Keratinocyte (primary cell): ENCODE measurements around the gene OR6K2. TPM values are rescaled to one million over a fixed set of nuclear protein-coding genes. Genes with fewer than 3 reads are reported as not detected.
"Not testable (repeated sequence)": the region's sequence is repeated elsewhere in the genome, so short reads cannot be mapped to it uniquely, and the experiment has no call there.

Experiments used
- DNase-seq: peaks from one replicate; pipeline ENCODE4 v3.0.0-alpha.2; 2011; ENCODE audit warnings: low read depth, missing footprints, low spot score
- FAIRE-seq: peaks from 2 replicates; lab custom pipeline; 2011; peaks lifted over from hg19 to GRCh38; lab: Jason Lieb, UNC
- H2AFZ ChIP-seq: 2 replicates; pipeline ENCODE4 v1.6.0; 2012; ENCODE audit warnings: low read length, control low read depth, inconsistent platforms; ENCODE audit not compliant: control insufficient read depth
- H3K27ac ChIP-seq: 2 replicates; pipeline ENCODE4 v1.5.1; 2011; ENCODE audit warnings: low read length; ENCODE audit not compliant: control insufficient read depth, insufficient read depth
- H3K27me3 ChIP-seq: 3 replicates; pipeline ENCODE4 v1.6.0; 2011; ENCODE audit warnings: low read length; ENCODE audit not compliant: control insufficient read depth, insufficient read depth; ENCODE audit errors: extremely low read depth
- H3K36me3 ChIP-seq, 2 experiments: 2 replicates in 1 of 2; 3 replicates in 1 of 2; pipeline ENCODE4 v1.5.1; 2011; ENCODE audit warnings: low read length in 2 of 2, mild to moderate bottlenecking in 1 of 2; ENCODE audit not compliant: control insufficient read depth in 2 of 2, insufficient read depth in 2 of 2; ENCODE audit errors: extremely low read depth in 1 of 2
- H3K4me1 ChIP-seq: 3 replicates; pipeline ENCODE4 v1.5.1; 2011; ENCODE audit warnings: low read length; ENCODE audit not compliant: control insufficient read depth, insufficient read depth; ENCODE audit errors: extremely low read depth
- H3K4me2 ChIP-seq: 3 replicates; pipeline ENCODE4 v1.6.0; 2011; ENCODE audit warnings: low read depth, low read length; ENCODE audit not compliant: control insufficient read depth, insufficient read depth; ENCODE audit errors: extremely low read depth
- H3K4me3 ChIP-seq, 3 experiments: fragments of 200-600 bp in 1 of 3; sonication (generic) in 1 of 3; 2 replicates in 2 of 3; 3 replicates in 1 of 3; pipeline ENCODE4 v1.5.1; 2011 to 2016; ENCODE audit warnings: low read length in 3 of 3, mild to moderate bottlenecking in 3 of 3, control low read depth in 2 of 3, inconsistent platforms in 1 of 3, low read depth in 1 of 3, mixed read lengths in 1 of 3, mixed run types in 1 of 3, moderate library complexity in 1 of 3; ENCODE audit not compliant: control insufficient read depth in 2 of 3, insufficient read depth in 2 of 3; ENCODE audit errors: extremely low read depth in 1 of 3
- H3K79me2 ChIP-seq: 2 replicates; pipeline ENCODE4 v1.6.0; 2012; ENCODE audit warnings: low read length; ENCODE audit not compliant: control insufficient read depth, insufficient read depth
- H3K9ac ChIP-seq: 3 replicates; pipeline ENCODE4 v1.6.0; 2011; ENCODE audit warnings: low read length; ENCODE audit not compliant: control insufficient read depth, insufficient read depth; ENCODE audit errors: extremely low read depth
- H3K9me1 ChIP-seq: 3 replicates; pipeline ENCODE4 v1.6.0; 2011; ENCODE audit warnings: low read length; ENCODE audit not compliant: control insufficient read depth, insufficient read depth; ENCODE audit errors: extremely low read depth
- H3K9me3 ChIP-seq: 2 replicates; pipeline ENCODE4 v1.5.1; 2012; ENCODE audit warnings: low read depth, low read length; ENCODE audit not compliant: control insufficient read depth
- H4K20me1 ChIP-seq: 3 replicates; pipeline ENCODE4 v1.6.0; 2011; ENCODE audit warnings: low read length; ENCODE audit not compliant: control insufficient read depth, insufficient read depth; ENCODE audit errors: extremely low read depth
- EZH2 ChIP-seq: IDR thresholded peaks from one replicate; pipeline ENCODE4 v1.6.1; 2012; ENCODE audit warnings: inconsistent platforms, mild to moderate bottlenecking, low read length, moderate library complexity
- dilution Hi-C: fragments of 300-500 bp; cut with MboI; formaldehyde crosslinking; loops from one replicate; pipeline ENCODE4 v1.7.0; 2020; ENCODE audit warnings: low sequenced_read_pairs; ENCODE audit not compliant: extremely low pct_ligation_motif_present
- polyA plus RNA-seq, 5 experiments: library from polyadenylated mRNA; depleted of rRNA in 3 of 5; stranded (reverse) in 3 of 5; stranded (forward) in 1 of 5; unstranded in 1 of 5; fragments of >200 nt; gene quantifications; 1 replicate in 1 of 5; 2 replicates in 3 of 5; 3 replicates in 1 of 5; pipeline versions ENCODE4 v1.2.1 to v1.2.3, GENCODE V29; 2011 to 2012; ENCODE audit warnings: missing spikeins in 2 of 5, low read depth in 1 of 5, low replicate concordance in 1 of 5
- TF ChIP-seq, protein P1 (sequence below), 3 experiments: IDR thresholded peaks in 1 of 3; conservative IDR thresholded peaks in 1 of 3; optimal IDR thresholded peaks in 1 of 3; 2 replicates in 2 of 3; 3 replicates in 1 of 3; pipeline versions ENCODE3 to v1.5.1; 2011; ENCODE audit warnings: low read length in 3 of 3, mild to moderate bottlenecking in 3 of 3, moderate library complexity in 2 of 3, control low read depth in 1 of 3, inconsistent platforms in 1 of 3; ENCODE audit not compliant: insufficient read depth in 2 of 3; ENCODE audit errors: extremely low read depth in 1 of 3

Gene OR6K2
- polyA plus RNA-seq, 1 donor (not counting 4 experiments of a cell fraction or from before 2014, with no cell fraction given), result not detected

DNA sequence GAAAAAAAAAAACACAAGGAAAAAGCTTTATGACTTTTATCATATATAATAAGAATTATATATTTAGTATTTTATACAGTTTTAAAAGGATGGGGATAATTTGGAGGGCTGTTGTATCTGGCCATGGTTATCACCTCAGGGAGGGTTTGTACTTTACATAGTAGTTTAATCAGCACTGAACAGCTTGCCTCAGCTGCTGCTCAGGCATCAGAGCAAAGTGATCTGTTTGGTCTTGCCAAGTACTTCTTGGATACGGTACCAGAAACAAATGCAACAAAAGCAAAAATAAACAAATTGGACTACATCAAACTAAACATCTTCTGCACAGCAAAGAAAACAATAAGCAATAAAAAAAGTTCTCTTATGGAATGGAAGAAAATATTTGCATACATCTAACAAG, 11.3 kb downstream of the OR6K2 start:
- dilution Hi-C loops, result no loop called here
- FAIRE-seq, result no peak

DNA sequence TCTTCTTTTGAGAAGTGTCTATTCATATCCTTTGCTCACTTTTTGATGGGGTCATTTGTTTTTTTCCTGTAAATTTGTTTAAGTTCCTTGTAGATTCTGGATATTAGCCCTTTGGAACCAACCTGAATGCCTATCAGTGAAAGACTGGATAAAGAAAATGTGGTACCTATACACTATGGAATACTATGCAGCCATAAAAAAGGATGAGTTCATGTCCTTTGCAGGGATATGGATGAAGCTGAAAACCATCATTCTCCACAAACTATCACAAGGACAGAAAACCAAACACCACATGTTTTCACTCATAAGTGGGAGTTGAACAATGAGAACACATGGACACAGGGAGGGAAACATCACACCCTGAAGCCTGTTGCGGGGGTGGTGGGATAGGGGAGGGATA, 12.1 kb downstream of the OR6K2 start:
- DNase-seq, H3K27me3 ChIP-seq, H3K79me2 ChIP-seq, H3K4me2 ChIP-seq, H4K20me1 ChIP-seq, H3K27ac ChIP-seq, dilution Hi-C loops, H3K4me3 ChIP-seq, H3K4me1 ChIP-seq, H3K9ac ChIP-seq, H3K9me1 ChIP-seq, FAIRE-seq, H2AFZ ChIP-seq, H3K9me3 ChIP-seq, H3K36me3 ChIP-seq: not testable (repeated sequence)

More for the DNA sequence above, 11.3 kb downstream of the OR6K2 start:
- Histone ChIP-seq H3K79me2 (no peaks in the 10 kb centered on the region), H3K9ac (no peak overlapping the region), H3K4me2 (no peak overlapping the region), H3K4me3 (no peak overlapping the region), H4K20me1 (no peaks in the 10 kb centered on the region), H2AFZ (no peak overlapping the region), H3K9me1 (no peaks in the 10 kb centered on the region), H3K27me3 (no peaks in the 10 kb centered on the region), H3K4me1 (no peaks in the 10 kb centered on the region), H3K9me3 (no peaks in the 10 kb centered on the region), H3K27ac (no peak overlapping the region), H3K36me3 (no peaks in the 10 kb centered on the region)
- DNase-seq, result no peak
- TF ChIP-seq, protein P1, sequence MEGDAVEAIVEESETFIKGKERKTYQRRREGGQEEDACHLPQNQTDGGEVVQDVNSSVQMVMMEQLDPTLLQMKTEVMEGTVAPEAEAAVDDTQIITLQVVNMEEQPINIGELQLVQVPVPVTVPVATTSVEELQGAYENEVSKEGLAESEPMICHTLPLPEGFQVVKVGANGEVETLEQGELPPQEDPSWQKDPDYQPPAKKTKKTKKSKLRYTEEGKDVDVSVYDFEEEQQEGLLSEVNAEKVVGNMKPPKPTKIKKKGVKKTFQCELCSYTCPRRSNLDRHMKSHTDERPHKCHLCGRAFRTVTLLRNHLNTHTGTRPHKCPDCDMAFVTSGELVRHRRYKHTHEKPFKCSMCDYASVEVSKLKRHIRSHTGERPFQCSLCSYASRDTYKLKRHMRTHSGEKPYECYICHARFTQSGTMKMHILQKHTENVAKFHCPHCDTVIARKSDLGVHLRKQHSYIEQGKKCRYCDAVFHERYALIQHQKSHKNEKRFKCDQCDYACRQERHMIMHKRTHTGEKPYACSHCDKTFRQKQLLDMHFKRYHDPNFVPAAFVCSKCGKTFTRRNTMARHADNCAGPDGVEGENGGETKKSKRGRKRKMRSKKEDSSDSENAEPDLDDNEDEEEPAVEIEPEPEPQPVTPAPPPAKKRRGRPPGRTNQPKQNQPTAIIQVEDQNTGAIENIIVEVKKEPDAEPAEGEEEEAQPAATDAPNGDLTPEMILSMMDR (optimal IDR thresholded peaks at IDR 0.05 in 1 of 3, IDR thresholded peaks at IDR 0.05 in 1 of 3, conservative IDR thresholded peaks at IDR 0.05 in 1 of 3; ENCODE audit: extremely low read depth in 1 of 3, insufficient read depth in 2 of 3, low read length in 3 of 3), result no peak
- no peak for TF ChIP-seq EZH2

DNA sequence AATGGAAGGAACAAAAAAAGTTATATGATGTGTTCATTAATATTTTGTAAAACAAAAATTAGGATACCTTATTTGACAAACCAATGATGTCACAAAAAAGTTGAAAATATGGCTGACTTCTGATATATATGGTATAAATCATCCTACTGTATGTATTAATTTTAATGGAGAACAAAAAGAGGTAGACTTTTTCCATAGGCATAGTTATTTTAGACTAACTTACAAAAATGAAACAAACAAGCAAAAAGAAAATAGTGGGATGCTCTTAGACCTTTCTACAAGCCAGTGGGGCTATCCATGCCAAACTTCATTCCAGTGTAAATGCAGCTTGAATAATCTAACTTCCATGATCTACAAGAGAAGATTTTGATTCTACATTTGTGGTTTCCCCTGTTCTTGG, 13.4 kb downstream of the OR6K2 start:
- H3K27ac ChIP-seq, result no peak overlapping the region
- FAIRE-seq, result no peak
- no peaks in the 10 kb centered on the region for H4K20me1 ChIP-seq
- no peak overlapping the region for H2AFZ ChIP-seq
- dilution Hi-C loops, result no loop called here
- H3K4me3 ChIP-seq, result no peak overlapping the region
- no peaks in the 10 kb centered on the region for H3K9me1 ChIP-seq
- no peak overlapping the region for H3K4me2 ChIP-seq
- no peak overlapping the region for H3K9ac ChIP-seq
- TF ChIP-seq, protein P1 (optimal IDR thresholded peaks at IDR 0.05 in 1 of 3, IDR thresholded peaks at IDR 0.05 in 1 of 3, conservative IDR thresholded peaks at IDR 0.05 in 1 of 3; ENCODE audit: extremely low read depth in 1 of 3, insufficient read depth in 2 of 3, low read length in 3 of 3), result no peak
- no peak for TF ChIP-seq EZH2
- no peak for DNase-seq
- no peaks in the 10 kb centered on the region for H3K9me3 ChIP-seq
- no peaks in the 10 kb centered on the region for H3K79me2 ChIP-seq
- H3K4me1 ChIP-seq, result no peaks in the 10 kb centered on the region
- H3K36me3 ChIP-seq, result no peaks in the 10 kb centered on the region
- H3K27me3 ChIP-seq, result no peaks in the 10 kb centered on the region
